ENCODE measurements around the gene RPS2.

DNA sequence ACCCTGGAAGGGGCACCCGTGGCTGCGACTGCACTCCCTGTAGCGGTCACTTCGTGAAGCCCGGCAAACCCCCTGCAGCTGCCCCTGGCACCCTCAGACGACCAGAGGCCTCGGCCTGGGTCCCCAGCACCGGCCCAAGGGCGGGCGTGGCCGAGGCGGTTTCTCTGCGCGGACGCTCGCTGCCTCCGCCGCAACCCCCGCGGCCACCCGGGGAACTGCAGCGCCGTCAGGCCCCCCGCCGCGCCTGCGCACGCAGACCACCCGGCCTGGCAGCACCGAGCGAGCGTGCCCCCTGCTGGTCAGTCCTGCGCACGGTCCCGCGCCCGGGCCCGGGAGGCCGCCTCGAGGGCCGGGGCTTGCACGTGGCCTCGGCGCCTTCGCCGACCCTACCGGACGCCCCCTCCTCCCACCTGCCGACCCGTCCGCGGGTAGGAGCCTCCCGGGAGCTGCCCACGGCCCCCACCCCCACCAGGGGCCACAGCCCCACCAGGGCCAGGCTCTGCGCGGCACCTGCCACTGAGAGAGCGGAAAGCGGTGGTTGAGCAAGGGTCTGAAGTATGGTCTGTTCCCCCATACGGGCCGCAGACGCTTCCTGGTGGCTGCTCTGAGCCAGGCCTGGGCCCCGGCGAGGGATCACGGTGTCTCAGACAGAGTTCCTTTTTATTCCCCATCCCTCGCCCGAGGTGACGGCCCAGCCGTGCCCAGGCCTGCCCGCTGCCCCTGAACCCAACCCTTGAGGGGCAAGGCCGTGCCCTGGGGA lies 34.9 kb downstream of the RPS2 start:
- TF ChIP-seq, protein P1, sequence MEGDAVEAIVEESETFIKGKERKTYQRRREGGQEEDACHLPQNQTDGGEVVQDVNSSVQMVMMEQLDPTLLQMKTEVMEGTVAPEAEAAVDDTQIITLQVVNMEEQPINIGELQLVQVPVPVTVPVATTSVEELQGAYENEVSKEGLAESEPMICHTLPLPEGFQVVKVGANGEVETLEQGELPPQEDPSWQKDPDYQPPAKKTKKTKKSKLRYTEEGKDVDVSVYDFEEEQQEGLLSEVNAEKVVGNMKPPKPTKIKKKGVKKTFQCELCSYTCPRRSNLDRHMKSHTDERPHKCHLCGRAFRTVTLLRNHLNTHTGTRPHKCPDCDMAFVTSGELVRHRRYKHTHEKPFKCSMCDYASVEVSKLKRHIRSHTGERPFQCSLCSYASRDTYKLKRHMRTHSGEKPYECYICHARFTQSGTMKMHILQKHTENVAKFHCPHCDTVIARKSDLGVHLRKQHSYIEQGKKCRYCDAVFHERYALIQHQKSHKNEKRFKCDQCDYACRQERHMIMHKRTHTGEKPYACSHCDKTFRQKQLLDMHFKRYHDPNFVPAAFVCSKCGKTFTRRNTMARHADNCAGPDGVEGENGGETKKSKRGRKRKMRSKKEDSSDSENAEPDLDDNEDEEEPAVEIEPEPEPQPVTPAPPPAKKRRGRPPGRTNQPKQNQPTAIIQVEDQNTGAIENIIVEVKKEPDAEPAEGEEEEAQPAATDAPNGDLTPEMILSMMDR (IDR thresholded peaks at IDR 0.05), result peak; percentile 99
- TF ChIP-seq ZFX (IDR thresholded peaks at IDR 0.05; ENCODE audit: borderline replicate concordance), result no peak
